GM12874 (cell line): ENCODE measurements around the gene HSD17B1.

Experiments used
- TF ChIP-seq, protein P1 (sequence below): IDR thresholded peaks from 2 replicates; pipeline ENCODE4 v1.5.1; 2011; ENCODE audit warnings: low read depth, mild to moderate bottlenecking, control low read depth, low read length, moderate library complexity; ENCODE audit not compliant: insufficient read depth

HSD17B1 gene

DNA sequence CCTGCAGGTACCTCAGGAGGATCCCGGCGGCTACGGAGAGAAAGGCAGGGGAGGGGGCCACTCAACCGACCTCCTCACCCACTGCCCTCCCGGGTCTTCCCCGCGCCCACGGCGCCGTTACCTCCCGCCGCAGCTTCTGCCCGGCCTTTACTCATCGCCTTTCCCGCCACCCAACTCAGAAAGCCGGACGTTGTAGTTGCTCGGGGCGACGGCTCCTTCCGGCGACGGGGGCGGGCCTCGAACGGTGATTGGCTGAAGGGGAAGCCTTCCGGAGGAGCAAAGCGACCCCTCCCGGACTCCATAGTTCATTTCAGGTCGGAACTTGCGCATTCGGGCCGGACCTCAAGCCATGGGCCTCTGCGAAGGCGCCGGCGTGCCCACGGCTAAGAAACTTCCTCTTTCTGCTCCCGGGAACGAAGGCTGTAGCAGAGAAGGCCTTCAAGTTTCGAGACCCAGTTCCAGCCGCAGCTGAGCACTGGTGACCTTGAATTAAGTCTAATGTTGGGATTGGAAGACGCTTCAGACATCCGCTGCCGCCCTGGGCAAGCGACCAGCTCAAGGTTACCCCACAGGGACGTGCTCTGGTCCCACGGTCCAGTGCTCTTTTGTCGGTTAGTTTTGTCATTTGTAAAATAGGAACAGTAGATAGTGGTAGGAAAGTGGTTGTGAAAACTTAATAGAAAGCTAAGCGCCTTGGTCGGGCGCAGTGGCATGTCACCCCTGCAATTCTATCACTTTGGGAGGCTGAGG is 25.0 kb downstream of the HSD17B1 start, which contains the start of gene PSMC3IP:
PSMC3IP (minus strand) TSS at position 198 of the 750 bp plus-strand sequence; CDS start at position 155, 43 bp downstream.
- TF ChIP-seq, protein P1, sequence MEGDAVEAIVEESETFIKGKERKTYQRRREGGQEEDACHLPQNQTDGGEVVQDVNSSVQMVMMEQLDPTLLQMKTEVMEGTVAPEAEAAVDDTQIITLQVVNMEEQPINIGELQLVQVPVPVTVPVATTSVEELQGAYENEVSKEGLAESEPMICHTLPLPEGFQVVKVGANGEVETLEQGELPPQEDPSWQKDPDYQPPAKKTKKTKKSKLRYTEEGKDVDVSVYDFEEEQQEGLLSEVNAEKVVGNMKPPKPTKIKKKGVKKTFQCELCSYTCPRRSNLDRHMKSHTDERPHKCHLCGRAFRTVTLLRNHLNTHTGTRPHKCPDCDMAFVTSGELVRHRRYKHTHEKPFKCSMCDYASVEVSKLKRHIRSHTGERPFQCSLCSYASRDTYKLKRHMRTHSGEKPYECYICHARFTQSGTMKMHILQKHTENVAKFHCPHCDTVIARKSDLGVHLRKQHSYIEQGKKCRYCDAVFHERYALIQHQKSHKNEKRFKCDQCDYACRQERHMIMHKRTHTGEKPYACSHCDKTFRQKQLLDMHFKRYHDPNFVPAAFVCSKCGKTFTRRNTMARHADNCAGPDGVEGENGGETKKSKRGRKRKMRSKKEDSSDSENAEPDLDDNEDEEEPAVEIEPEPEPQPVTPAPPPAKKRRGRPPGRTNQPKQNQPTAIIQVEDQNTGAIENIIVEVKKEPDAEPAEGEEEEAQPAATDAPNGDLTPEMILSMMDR = peak; percentile 69

DNA sequence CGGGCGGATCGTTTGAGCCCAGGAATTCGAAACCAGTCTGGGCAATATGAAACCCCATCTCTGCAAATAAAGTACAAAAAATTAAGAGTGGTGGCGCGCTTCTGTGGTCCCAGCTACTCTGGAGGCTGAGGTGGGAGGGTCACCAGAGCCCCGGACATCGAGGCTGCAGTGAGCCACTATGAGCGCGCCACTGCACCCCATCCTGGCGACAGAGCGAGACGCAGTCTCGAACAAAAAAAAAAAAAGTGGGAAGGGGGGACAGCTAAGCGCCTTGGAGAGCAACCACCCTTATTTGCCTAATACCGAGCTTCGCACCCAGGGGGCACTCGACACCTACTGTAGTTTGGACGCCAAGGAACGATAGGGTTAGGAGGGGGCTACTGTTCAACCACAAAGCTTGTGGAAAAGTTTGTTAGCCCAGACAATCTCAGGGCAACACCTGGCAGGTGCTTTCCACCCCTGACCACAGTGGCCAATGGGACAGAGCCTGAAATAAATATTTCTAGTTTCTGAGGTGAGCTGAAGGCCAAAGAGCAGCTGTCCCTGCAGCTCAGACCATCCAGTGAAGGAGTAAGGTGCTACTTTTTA is 25.7 kb downstream of the HSD17B1 start:
- TF ChIP-seq, protein P1 = peak; percentile 83

DNA sequence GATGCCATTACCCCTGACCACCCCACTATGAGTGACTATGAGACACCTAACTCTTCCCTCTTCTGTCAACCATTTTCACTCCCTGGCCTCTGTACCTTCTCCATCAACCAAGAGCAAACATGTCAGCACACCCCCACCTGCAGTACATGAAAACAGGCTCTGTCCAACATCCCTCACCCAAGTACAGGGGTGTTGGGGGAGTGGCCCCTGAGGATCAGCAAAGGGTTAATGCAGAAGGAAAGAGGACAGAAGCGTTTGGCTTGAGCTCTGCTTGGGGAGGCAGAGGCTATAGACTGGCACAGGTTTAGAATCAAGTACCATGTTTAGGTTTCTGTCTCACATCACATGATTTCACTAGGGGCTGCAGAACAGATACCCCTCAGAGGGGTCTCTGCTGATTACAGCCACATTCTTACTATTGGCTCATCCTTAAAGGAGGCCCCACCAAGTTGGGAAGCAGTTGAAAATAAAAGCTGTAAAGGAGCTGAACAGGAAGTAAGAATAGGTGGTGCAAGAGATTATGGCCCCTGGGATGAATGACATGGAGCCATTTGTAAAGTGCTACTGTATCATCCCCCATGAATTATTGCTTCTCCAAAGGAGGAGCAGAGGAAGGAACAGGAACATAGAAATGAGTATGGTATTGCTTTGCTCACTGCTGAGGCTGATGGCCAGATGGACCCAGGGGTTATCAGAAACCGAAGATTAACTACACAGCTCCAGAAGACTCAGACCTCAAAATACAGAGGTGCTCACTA is 27.2 kb downstream of the HSD17B1 start:
- TF ChIP-seq, protein P1 = no peak

DNA sequence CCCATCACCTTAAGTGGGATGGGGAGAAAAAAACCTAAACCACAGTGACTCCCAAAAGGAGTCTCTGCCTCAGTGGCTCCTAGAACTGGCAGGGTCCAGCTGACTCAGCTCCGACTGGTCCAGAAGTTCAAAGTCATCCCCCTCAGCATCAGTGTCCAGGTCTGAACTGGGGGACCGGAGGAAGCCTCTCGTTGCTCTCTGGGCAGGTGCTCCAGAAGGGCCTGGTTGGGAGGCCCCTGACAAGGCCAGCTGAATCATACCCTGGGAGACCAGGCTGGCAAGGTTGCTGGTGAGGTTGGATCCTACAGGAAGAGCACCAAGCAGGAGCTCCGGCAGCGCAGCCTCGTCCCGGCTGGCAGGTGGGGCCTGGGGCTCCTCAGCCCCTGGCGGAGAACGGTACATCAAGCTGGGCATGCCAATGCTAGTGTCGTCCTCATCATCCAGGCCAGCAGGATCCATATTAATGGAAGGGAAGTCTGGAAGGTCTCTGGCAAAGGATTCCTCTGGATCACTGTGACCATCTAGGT is 29.1 kb downstream of the HSD17B1 start:
- TF ChIP-seq, protein P1 = no peak

DNA sequence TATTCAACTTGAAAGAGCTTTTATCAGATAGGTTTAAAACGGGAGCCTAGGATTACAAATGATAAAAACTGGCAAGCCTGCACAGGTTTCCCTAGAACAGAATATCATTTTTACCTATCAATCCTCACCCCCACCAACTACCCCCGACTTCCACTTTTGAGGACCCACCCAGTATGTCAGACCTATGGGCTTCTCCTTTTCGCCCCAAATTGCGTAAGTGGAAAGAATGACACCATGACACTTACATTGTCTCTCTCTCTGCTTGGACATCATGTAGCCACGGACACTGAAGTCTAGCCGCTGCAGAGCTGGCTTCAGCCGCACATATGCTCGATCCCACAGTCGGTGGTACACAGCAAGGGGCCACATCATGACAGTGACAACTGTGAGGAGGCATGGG is 32.2 kb downstream of the HSD17B1 start:
- TF ChIP-seq, protein P1 = no peak

DNA sequence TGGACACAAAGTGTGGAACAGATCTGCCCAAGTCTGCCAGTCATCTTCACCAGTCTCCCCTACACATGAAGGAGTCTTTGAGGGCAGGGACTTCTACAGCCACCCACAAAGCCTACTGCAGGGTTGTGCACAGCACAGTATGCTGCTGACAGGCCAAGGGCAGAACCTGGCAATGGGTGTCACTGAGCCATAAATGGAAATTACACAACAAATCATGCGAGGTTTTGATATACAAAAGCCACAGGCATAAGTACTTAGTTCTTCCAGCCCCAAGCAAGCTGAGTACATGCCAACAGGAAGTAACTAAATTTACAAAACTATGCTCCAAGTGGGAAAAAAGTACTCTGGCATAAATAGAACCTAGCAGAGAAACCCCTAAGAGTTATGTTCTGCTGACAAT is 32.6 kb downstream of the HSD17B1 start:
- TF ChIP-seq, protein P1 = no peak
